Measurements from ENCODE around the gene ZNF70. TPM values are rescaled to one million over a fixed set of nuclear protein-coding genes. Genes with fewer than 3 reads are reported as not detected.

ZNF70 gene
- total and polyA plus RNA-seq, 9 of the 15 experiments (the other 6 are each of a cell fraction or from before 2014, with no cell fraction given), result 0.14 to 3.3 (median 1.4) TPM

DNA sequence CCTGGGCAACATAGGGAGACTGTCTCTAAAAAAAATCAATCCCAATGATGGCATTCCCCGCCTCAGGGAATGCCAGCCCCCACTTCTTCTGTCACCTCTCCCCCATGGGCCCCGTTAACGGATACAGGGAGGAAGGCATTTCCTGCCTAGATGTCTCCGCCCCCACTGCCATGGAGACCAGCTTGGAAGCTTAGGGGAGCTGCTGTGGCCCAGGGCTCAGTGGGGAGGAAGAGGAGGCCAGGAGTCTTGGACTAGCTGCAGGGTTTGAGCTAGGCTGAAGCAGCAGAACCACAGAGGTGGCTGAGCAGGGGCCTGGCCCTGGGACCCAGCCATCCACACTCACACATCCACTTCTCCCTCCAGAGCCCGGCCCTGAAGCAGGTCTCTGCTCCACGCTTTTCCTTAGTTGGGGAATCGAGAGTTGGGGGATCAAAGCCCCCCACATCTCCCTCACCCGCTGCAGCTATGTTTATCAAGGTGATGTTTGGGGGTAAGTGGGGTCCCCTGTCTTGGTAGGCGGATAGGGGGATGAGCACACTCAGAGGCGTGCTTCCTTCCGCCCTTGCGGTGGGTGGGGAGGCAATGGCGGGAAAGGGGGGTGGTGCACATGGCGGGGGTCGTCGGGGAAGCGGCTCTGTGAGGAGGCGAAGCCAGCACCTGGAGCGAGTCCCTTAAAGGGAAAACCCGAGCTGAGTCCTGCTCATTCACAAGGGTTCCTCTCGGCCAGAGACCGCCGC lies 12.1 kb upstream of the ZNF70 start, which contains the start of gene C22orf15:
Gene C22orf15, plus strand, starts transcription at position 149 of the 737 bp plus-strand sequence. Its CDS starts 317 bp downstream, at position 466.
- CTCF ChIA-PET (ENCODE audit: low intra/inter-chr PET ratio), result no interaction called here
- Histone ChIP-seq H3K4me3 (no peak within 1 kb of the TSS), H2AFZ (ENCODE audit: low read depth, low read length) (no peak within 1 kb of the TSS)

More for the DNA sequence above, 12.1 kb upstream of the ZNF70 start, which contains the start of gene C22orf15:
- H3K9ac ChIP-seq (ENCODE audit: insufficient read depth in 1 of 2, low read depth in 2 of 2, low read length in 2 of 2), result peak within 1 kb of the TSS in 1 of 2 experiments; percentile 87; a peak in 2 of 4 replicates
- no peak within 1 kb of the TSS for H3K27ac ChIP-seq (ENCODE audit: extremely low read depth, low read depth, low read length)
- BruUV-seq (replicated peaks), result no TSS peak
- in situ Hi-C loops (cut with MboI) (no loop called here), intact Hi-C loops (cut with micrococcal nuclease) (loop anchor here (10.0 kb wide), 1 partner anchor 138 kb away; no protein-coding TSS in a partner anchor)
- peaks cover 24% of the 10 kb centered on the region for H3K36me3 ChIP-seq (ENCODE audit: control insufficient read depth, insufficient read depth, low read length)
- H3K9me1 ChIP-seq (ENCODE audit: control insufficient read depth, insufficient read depth, low read length), result peaks cover 6% of the 10 kb centered on the region
- peak; percentile 10 for ATAC-seq
- H3K79me2 ChIP-seq (ENCODE audit: control insufficient read depth, insufficient read depth, low read length), result peaks cover 32% of the 10 kb centered on the region
- H3K4me1 ChIP-seq (replicated peaks in 1 of 2; ENCODE audit: control insufficient read depth in 2 of 2, insufficient read depth in 2 of 2, low read length in 2 of 2), result peaks cover 26 to 44% of the 10 kb centered on the region in 2 experiments; a peak in 4 of 5 replicates
- FAIRE-seq, result no peak
- DNase-seq (ENCODE audit: extremely low read depth in 1 of 4, low spot score in 3 of 4), result peak in 2 of 4 experiments; percentile 30 to 47
- no peaks in the 10 kb centered on the region for H3K9me3 ChIP-seq (replicated peaks; ENCODE audit: control insufficient read depth, insufficient read depth, low read depth, low read length)
- H3K4me2 ChIP-seq (ENCODE audit: insufficient read depth, low read length), result no peak within 1 kb of the TSS
- POLR2A ChIA-PET, result interaction anchor here (0.6 to 1.6 kb wide), 4 partner anchors 10 to 83 kb away, joined by 3 to 6 read pairs (median 3); no protein-coding TSS in a partner anchor
- TF ChIP-seq RBM22 (IDR thresholded peaks at IDR 0.05; ENCODE audit: low read depth, low read length, poor library complexity, severe bottlenecking), result no peak
- peak; percentile 54 for TF ChIP-seq POLR2G (IDR thresholded peaks at IDR 0.05; ENCODE audit: low read depth, low read length)
- no peak for TF ChIP-seq HNRNPLL (IDR thresholded peaks at IDR 0.05; ENCODE audit: low read depth, low read length, poor library complexity, severe bottlenecking)
- no peak for TF ChIP-seq ZNF586 (CRISPR knock-in tag; conservative IDR thresholded peaks at IDR 0.05)
- TF ChIP-seq, protein P1, sequence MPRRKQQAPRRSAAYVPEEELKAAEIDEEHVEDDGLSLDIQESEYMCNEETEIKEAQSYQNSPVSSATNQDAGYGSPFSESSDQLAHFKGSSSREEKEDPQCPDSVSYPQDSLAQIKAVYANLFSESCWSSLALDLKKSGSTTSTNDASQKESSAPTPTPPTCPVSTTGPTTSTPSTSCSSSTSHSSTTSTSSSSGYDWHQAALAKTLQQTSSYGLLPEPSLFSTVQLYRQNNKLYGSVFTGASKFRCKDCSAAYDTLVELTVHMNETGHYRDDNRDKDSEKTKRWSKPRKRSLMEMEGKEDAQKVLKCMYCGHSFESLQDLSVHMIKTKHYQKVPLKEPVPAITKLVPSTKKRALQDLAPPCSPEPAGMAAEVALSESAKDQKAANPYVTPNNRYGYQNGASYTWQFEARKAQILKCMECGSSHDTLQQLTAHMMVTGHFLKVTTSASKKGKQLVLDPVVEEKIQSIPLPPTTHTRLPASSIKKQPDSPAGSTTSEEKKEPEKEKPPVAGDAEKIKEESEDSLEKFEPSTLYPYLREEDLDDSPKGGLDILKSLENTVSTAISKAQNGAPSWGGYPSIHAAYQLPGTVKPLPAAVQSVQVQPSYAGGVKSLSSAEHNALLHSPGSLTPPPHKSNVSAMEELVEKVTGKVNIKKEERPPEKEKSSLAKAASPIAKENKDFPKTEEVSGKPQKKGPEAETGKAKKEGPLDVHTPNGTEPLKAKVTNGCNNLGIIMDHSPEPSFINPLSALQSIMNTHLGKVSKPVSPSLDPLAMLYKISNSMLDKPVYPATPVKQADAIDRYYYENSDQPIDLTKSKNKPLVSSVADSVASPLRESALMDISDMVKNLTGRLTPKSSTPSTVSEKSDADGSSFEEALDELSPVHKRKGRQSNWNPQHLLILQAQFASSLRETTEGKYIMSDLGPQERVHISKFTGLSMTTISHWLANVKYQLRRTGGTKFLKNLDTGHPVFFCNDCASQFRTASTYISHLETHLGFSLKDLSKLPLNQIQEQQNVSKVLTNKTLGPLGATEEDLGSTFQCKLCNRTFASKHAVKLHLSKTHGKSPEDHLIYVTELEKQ (CRISPR knock-in tag; IDR thresholded peaks at IDR 0.05), result no peak
- TF ChIP-seq ZBTB7A (IDR thresholded peaks at IDR 0.05; ENCODE audit: borderline replicate concordance, control insufficient read depth, low read depth, low read length), result 0 out of 2 replicates have a peak, but pooled peaks have one; percentile 14
- TF ChIP-seq POLR2A (conservative IDR thresholded peaks at IDR 0.05), result peak; percentile 33
- no peak for TF ChIP-seq LEF1 (IDR thresholded peaks at IDR 0.05)
- TF ChIP-seq, protein P2, sequence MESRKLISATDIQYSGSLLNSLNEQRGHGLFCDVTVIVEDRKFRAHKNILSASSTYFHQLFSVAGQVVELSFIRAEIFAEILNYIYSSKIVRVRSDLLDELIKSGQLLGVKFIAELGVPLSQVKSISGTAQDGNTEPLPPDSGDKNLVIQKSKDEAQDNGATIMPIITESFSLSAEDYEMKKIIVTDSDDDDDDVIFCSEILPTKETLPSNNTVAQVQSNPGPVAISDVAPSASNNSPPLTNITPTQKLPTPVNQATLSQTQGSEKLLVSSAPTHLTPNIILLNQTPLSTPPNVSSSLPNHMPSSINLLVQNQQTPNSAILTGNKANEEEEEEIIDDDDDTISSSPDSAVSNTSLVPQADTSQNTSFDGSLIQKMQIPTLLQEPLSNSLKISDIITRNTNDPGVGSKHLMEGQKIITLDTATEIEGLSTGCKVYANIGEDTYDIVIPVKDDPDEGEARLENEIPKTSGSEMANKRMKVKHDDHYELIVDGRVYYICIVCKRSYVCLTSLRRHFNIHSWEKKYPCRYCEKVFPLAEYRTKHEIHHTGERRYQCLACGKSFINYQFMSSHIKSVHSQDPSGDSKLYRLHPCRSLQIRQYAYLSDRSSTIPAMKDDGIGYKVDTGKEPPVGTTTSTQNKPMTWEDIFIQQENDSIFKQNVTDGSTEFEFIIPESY (CRISPR knock-in tag; IDR thresholded peaks at IDR 0.05), result peak; percentile 55; the same call in 1 of the 2 replicates
- TF ChIP-seq FOXP1 (CRISPR knock-in tag; IDR thresholded peaks at IDR 0.05), result no peak
- peak; percentile 60 for TF ChIP-seq RFX1 (IDR thresholded peaks at IDR 0.05)
- peak; percentile 27 for TF ChIP-seq POLR2B (IDR thresholded peaks at IDR 0.05; ENCODE audit: low read depth, partially characterized antibody)
- no peak for TF ChIP-seq NFATC3 (IDR thresholded peaks at IDR 0.05)
- TF ChIP-seq RBFOX2 (IDR thresholded peaks at IDR 0.05; ENCODE audit: low read depth, low read length), result peak; percentile 22
- TF ChIP-seq RBM25 (IDR thresholded peaks at IDR 0.05; ENCODE audit: low read depth, low read length, severe bottlenecking), result no peak
- TF ChIP-seq FOS (IDR thresholded peaks at IDR 0.05; ENCODE audit: extremely low read depth, insufficient read length), result no peak
- no peaks in the 10 kb centered on the region for H3K27me3 ChIP-seq (ENCODE audit: control insufficient read depth in 2 of 2, insufficient read depth in 2 of 2, low read length in 2 of 2)
- WGBS (ENCODE audit: insufficient coverage, low coverage, missing lambda C conversion rate), result 67% methylated on average over 8 of the region's 23 CpGs
- H4K20me1 ChIP-seq (replicated peaks; ENCODE audit: control insufficient read depth, insufficient read depth, low read length), result peaks cover 23% of the 10 kb centered on the region

Data from K562 (cell line).